ENCODE measurements around the gene DGKH.

DNA sequence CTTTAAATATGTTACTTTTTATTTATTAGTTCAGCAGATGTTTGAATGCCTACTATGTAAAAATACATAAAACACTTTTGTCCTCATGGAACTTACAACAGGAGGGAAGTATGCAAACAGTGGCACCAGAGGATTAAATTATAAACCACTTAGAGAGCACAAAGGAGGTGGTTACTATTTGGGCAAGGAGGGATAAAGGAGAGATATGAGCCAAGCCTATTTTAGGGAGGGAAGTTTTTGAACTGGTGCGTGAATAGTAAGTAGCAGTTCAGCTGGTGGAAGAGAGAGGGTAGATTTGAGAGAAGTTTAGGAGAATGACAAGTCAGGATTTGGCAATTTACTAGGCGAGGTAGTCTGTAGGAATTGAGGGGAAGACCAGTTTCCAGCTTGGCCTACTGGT, 232.1 kb downstream of the DGKH start:
- TF ChIP-seq POLR2AphosphoS5 (IDR thresholded peaks at IDR 0.05) (no peak), POLR2A (IDR thresholded peaks at IDR 0.05) (no peak), EP300 (IDR thresholded peaks at IDR 0.05) (no peak)
- TF ChIP-seq, protein P1, sequence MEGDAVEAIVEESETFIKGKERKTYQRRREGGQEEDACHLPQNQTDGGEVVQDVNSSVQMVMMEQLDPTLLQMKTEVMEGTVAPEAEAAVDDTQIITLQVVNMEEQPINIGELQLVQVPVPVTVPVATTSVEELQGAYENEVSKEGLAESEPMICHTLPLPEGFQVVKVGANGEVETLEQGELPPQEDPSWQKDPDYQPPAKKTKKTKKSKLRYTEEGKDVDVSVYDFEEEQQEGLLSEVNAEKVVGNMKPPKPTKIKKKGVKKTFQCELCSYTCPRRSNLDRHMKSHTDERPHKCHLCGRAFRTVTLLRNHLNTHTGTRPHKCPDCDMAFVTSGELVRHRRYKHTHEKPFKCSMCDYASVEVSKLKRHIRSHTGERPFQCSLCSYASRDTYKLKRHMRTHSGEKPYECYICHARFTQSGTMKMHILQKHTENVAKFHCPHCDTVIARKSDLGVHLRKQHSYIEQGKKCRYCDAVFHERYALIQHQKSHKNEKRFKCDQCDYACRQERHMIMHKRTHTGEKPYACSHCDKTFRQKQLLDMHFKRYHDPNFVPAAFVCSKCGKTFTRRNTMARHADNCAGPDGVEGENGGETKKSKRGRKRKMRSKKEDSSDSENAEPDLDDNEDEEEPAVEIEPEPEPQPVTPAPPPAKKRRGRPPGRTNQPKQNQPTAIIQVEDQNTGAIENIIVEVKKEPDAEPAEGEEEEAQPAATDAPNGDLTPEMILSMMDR (IDR thresholded peaks at IDR 0.05), result no peak

Measured in upper lobe of left lung (tissue), 4 donors.